Adrenal gland (tissue), 12 donors: Measurements from ENCODE around the gene SLC34A1. TPM values are rescaled to one million over a fixed set of nuclear protein-coding genes. Genes with fewer than 3 reads are reported as not detected.
"Not testable (repeated sequence)": the region's sequence is repeated elsewhere in the genome, so short reads cannot be mapped to it uniquely, and the experiment has no call there.

Source experiments
- DNase-seq, 7 donors: peaks; one replicate each; pipeline ENCODE4 v3.0.0-alpha.2; 2019 to 2020
- H3K27ac ChIP-seq, 5 donors: fragments of 200-600 bp; sonication (generic) in 4 of 5; 1 replicate in 3 of 5; 2 replicates in 2 of 5; pipeline versions ENCODE4 v1.5.1 to v1.8.0; 2016 to 2020; ENCODE audit warnings: mild to moderate bottlenecking in 1 of 5
- H3K27me3 ChIP-seq: fragments of 200-600 bp; 2 replicates; pipeline ENCODE4 v1.8.0; 2021
- H3K36me3 ChIP-seq, 2 donors: fragments of 200-600 bp; replicated peaks in 1 of 2; 1 replicate in 1 of 2; 2 replicates in 1 of 2; pipeline versions ENCODE4 v1.5.1 to v1.8.0; 2018 to 2022
- H3K4me1 ChIP-seq, 2 donors: fragments of 200-600 bp; replicated peaks in 1 of 2; 1 replicate in 1 of 2; 2 replicates in 1 of 2; pipeline versions ENCODE4 v1.5.1 to v1.8.0; 2018 to 2021
- H3K4me3 ChIP-seq, 4 donors: fragments of 200-600 bp; sonication (generic) in 3 of 4; one replicate each; pipeline ENCODE4 v1.5.1; 2016 to 2018
- H3K9me3 ChIP-seq, 3 donors: fragments of 200-600 bp; sonication (generic) in 1 of 3; replicated peaks in 1 of 3; 1 replicate in 2 of 3; 2 replicates in 1 of 3; pipeline versions ENCODE4 v1.5.1 to v1.8.0; 2016 to 2021
- CTCF ChIP-seq, 6 experiments: fragments of 450-650 bp in 4 of 6; fragments of 200-600 bp in 2 of 6; sonication (generic) in 1 of 6; IDR thresholded peaks; 1 replicate in 5 of 6; 2 replicates in 1 of 6; pipeline versions ENCODE4 v1.5.1 to v1.8.0; 2016 to 2021; ENCODE audit warnings: antibody characterized with exemption in 6 of 6, mild to moderate bottlenecking in 2 of 6, moderate library complexity in 1 of 6
- POLR2A ChIP-seq, 2 donors: fragments of 450-650 bp; IDR thresholded peaks; one replicate each; pipeline ENCODE4 v1.6.1; 2017; ENCODE audit warnings: antibody characterized with exemption in 2 of 2, mild to moderate bottlenecking in 2 of 2, moderate library complexity in 1 of 2
- WGBS, 4 donors: extraction: QIAGEN DNeasy Blood & Tissue Kit in 2 of 4; methylation state at CpG; one replicate each; pipeline versions ENCODE4 v1.1.5 to v1.1.7; 2013 to 2017; 5-methylcytosine and 5-hydroxymethylcytosine counted together
- intact Hi-C, 2 donors: fragments of 100-400 bp; cut with DNase I; formaldehyde crosslinking; loops; one replicate each; pipeline versions ENCODE4 v1.14.1 to v1.15.0; 2022 to 2023
- polyA plus RNA-seq, 3 donors: library from polyadenylated mRNA; stranded (reverse); fragments of 200-250 nt in 2 of 3; fragments of 350-450 nt in 1 of 3; fragmentation: Illumina TruSeq in 1 of 3; extraction: RNeasy Lipid Tissue Mini Kit (QIAGEN cat#74804) in 1 of 3; gene quantifications; one replicate each; pipeline ENCODE4 v1.2.3, GENCODE V29; 2013 to 2014
- total RNA-seq, 9 donors: library from RNA; depleted of rRNA in 4 of 9; stranded (reverse); fragments of >200 nt in 4 of 9; fragments of 120-200 nt in 1 of 9; fragmentation: NEBNext Ultra II Directional in 1 of 9; extraction: Animal tissue kit (Norgen Biotek cat#: 25700) in 1 of 9; gene quantifications; one replicate each; pipeline versions ENCODE4 v1.1.0 to v1.2.4, GENCODE V29; 2013 to 2023
- donor health status: healthy with polysubstance abuse.
- donor health status: Bipolar disorder and iron deficiency.
- donor health status: DM: yes; HTN: yes; CAD: no.
- donor health status: DM: no; HTN: no; CAD: no.
- donor health status: DM: no; HTN: no; CAD: no.
- donor health status: DM: yes; HTN: yes; CAD: no.

Gene SLC34A1
- total and polyA plus RNA-seq, 12 donors: not detected

- no peak overlapping the region for H3K4me3 ChIP-seq
- no peaks in the 10 kb centered on the region for H3K4me1 ChIP-seq
- no peak overlapping the region for H3K27ac ChIP-seq
- TF ChIP-seq POLR2A (IDR thresholded peaks at IDR 0.05): no peak
- no peak for TF ChIP-seq CTCF (IDR thresholded peaks at IDR 0.05)
- intact Hi-C loops: no loop called here
- no peaks in the 10 kb centered on the region for H3K27me3 ChIP-seq
- no peaks in the 10 kb centered on the region for H3K36me3 ChIP-seq
- H3K9me3 ChIP-seq: no peaks in the 10 kb centered on the region
- 72 to 82% (median 76%) methylated on average over 3 of the region's 3 CpGs for WGBS, 4 donors
- DNase-seq: no peak
Measured at GRCh38 chr5:177410575-177410974, 26.3 kb downstream of the SLC34A1 start.

- H3K27me3 ChIP-seq: no peaks in the 10 kb centered on the region
- DNase-seq: no peak
- H3K9me3 ChIP-seq: no peaks in the 10 kb centered on the region
- intact Hi-C loops: no loop called here
- TF ChIP-seq CTCF (IDR thresholded peaks at IDR 0.05) (no peak), POLR2A (IDR thresholded peaks at IDR 0.05) (no peak)
- no peak overlapping the region for H3K4me3 ChIP-seq
- H3K36me3 ChIP-seq: no peaks in the 10 kb centered on the region
- 80 to 84% (median 81%) methylated on average over 8 of the region's 8 CpGs for WGBS, 4 donors
- H3K27ac ChIP-seq: no peak overlapping the region
- no peaks in the 10 kb centered on the region for H3K4me1 ChIP-seq
Measured at GRCh38 chr5:177412603-177413233, 28.5 kb downstream of the SLC34A1 start.

GRCh38 chr5:177414481-177414880 lies 30.2 kb downstream of the SLC34A1 start:
- Histone ChIP-seq H3K27ac (no peak overlapping the region), H3K9me3 (no peaks in the 10 kb centered on the region), H3K4me1 (no peaks in the 10 kb centered on the region), H3K27me3 (no peaks in the 10 kb centered on the region), H3K4me3 (no peak overlapping the region), H3K36me3 (no peaks in the 10 kb centered on the region)
- no peak for DNase-seq
- TF ChIP-seq POLR2A (IDR thresholded peaks at IDR 0.05) (no peak), CTCF (IDR thresholded peaks at IDR 0.05) (no peak)
- intact Hi-C loops: no loop called here
- WGBS, 4 donors: 73 to 78% (median 75%) methylated on average over 3 of the region's 3 CpGs

- H3K27me3 ChIP-seq, H3K36me3 ChIP-seq, DNase-seq, H3K4me3 ChIP-seq, intact Hi-C loops, H3K27ac ChIP-seq, H3K4me1 ChIP-seq, H3K9me3 ChIP-seq: not testable (repeated sequence)
- 70 to 82% (median 80%) methylated on average over 6 of the region's 6 CpGs for WGBS, 4 donors
Measured at GRCh38 chr5:177417081-177417480, 32.8 kb downstream of the SLC34A1 start.

- no peaks in the 10 kb centered on the region for H3K36me3 ChIP-seq
- WGBS, 4 donors: 74 to 86% (median 81%) methylated on average over 3 of the region's 3 CpGs
- TF ChIP-seq CTCF (IDR thresholded peaks at IDR 0.05) (no peak), POLR2A (IDR thresholded peaks at IDR 0.05) (no peak)
- no peak overlapping the region for H3K4me3 ChIP-seq
- intact Hi-C loops: no loop called here
- no peaks in the 10 kb centered on the region for H3K27me3 ChIP-seq
- no peaks in the 10 kb centered on the region for H3K9me3 ChIP-seq
- no peak overlapping the region for H3K27ac ChIP-seq
- H3K4me1 ChIP-seq: no peaks in the 10 kb centered on the region
- DNase-seq: no peak
Measured at GRCh38 chr5:177419046-177419445, 34.8 kb downstream of the SLC34A1 start.

GRCh38 chr5:177420472-177420871 lies 36.2 kb downstream of the SLC34A1 start:
- H3K4me1 ChIP-seq, DNase-seq, H3K4me3 ChIP-seq, H3K27ac ChIP-seq, H3K36me3 ChIP-seq, H3K27me3 ChIP-seq, intact Hi-C loops, H3K9me3 ChIP-seq: not testable (repeated sequence)
- WGBS, 4 donors: 61 to 77% (median 63%) methylated on average over 7 of the region's 7 CpGs
